GM18861 (cell line): ENCODE results near the gene AGFG2.
A peak's percentile ranks its signal among the peaks of the same experiment; 100 is the strongest.

Source experiments
- ATAC-seq: cut with Tn5 transposase; IDR thresholded peaks from one replicate; pipeline ENCODE4 v1.9.1; 2021; ENCODE audit not compliant: unreplicated experiment

AGFG2 gene

GRCh38 chr7:100604976-100605911 lies 66.2 kb downstream of the AGFG2 start:
- no peak for ATAC-seq

- ATAC-seq, result no peak
These were observed 67.3 kb downstream of the AGFG2 start for GRCh38 chr7:100606313-100606712.

GRCh38 chr7:100607111-100607510 lies 68.1 kb downstream of the AGFG2 start:
- no peak for ATAC-seq

- ATAC-seq, result no peak
These were observed 71.0 kb downstream of the AGFG2 start for GRCh38 chr7:100609958-100610357.

GRCh38 chr7:100611983-100612729 lies 73.2 kb downstream of the AGFG2 start, which contains the start of gene MOSPD3:
TSS of gene MOSPD3 (plus strand) at chr7:100612540. CDS start at chr7:100612792, 252 bp downstream.
- peak; percentile 89 for ATAC-seq

- ATAC-seq, result no peak
These were observed 73.9 kb downstream of the AGFG2 start for GRCh38 chr7:100612730-100613390.

- ATAC-seq, result no peak
These were observed 74.6 kb downstream of the AGFG2 start for GRCh38 chr7:100613412-100614175.

GRCh38 chr7:100614308-100614861 lies 75.4 kb downstream of the AGFG2 start:
- no peak for ATAC-seq
